Measurements from ENCODE around the gene CCNY. TPM values are rescaled to one million over a fixed set of nuclear protein-coding genes. Genes with fewer than 3 reads are reported as not detected.
"Not testable (repeated sequence)": the region's sequence is repeated elsewhere in the genome, so short reads cannot be mapped to it uniquely, and the experiment has no call there.

CCNY gene
- total and polyA plus RNA-seq, 8 donors = 5.8 to 99.6 (median 37.7) TPM

- peaks cover 0 to 10% (median 3%) of the 10 kb centered on the region in 4 donors for H3K4me1 ChIP-seq
- peak overlapping the region; percentile 23 to 71 (median 41) for H3K27ac ChIP-seq
- TF ChIP-seq CTCF (IDR thresholded peaks at IDR 0.05) (no peak), POLR2AphosphoS5 (IDR thresholded peaks at IDR 0.05) (peak in 1 of 3 donors; percentile 47)
- H3K36me3 ChIP-seq = no peaks in the 10 kb centered on the region
- no peak overlapping the region for H3K4me3 ChIP-seq
- 37 to 58% (median 44%) methylated on average over 10 of the region's 10 CpGs for WGBS, 5 donors
- no peaks in the 10 kb centered on the region for H3K27me3 ChIP-seq
- no peaks in the 10 kb centered on the region for H3K9me3 ChIP-seq
- intact Hi-C loops (cut with DNase I; ENCODE audit: low total_unique reads) = no loop called here
- peak in 1 of 2 donors; percentile 58 for DNase-seq
Observed at GRCh38 chr10:35307297-35307696, 29.0 kb upstream of the CCNY start.

DNA sequence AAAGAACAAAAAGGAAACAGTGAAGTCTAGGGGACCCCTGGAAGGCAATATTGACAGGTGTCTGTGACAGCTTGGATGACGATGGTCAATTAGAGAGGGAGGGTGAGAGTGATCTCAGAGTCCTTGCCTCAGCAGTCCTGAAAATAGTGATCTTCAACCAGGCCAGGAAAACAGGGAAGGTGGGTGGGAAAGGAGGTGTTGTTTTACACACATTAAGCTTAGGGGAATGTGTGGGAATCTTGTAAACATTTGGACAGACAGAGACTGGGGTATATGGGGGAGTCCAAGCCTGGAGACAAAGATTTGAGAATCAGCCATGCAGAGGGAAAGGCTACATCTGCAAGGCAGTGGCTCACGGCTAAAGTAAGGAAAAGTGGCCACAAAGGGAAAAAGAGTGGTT is 27.5 kb upstream of the CCNY start:
- no peaks in the 10 kb centered on the region for H3K9me3 ChIP-seq
- no peak overlapping the region for H3K4me3 ChIP-seq
- TF ChIP-seq EP300 (IDR thresholded peaks at IDR 0.05) (no peak), POLR2A (IDR thresholded peaks at IDR 0.05) (no peak), CTCF (IDR thresholded peaks at IDR 0.05) (no peak), POLR2AphosphoS5 (IDR thresholded peaks at IDR 0.05) (no peak)
- WGBS, 5 donors = 58 to 73% (median 63%) methylated on average over 2 of the region's 2 CpGs
- no peaks in the 10 kb centered on the region for H3K36me3 ChIP-seq
- peaks cover 0 to 10% (median 3%) of the 10 kb centered on the region in 4 donors for H3K4me1 ChIP-seq
- H3K27ac ChIP-seq = no peak overlapping the region
- H3K27me3 ChIP-seq = no peaks in the 10 kb centered on the region
- no peak for DNase-seq
- intact Hi-C loops (cut with DNase I; ENCODE audit: low total_unique reads) = no loop called here

GRCh38 chr10:35314142-35314541 is 22.2 kb upstream of the CCNY start:
- H3K27me3 ChIP-seq; H3K4me1 ChIP-seq; intact Hi-C loops (cut with DNase I; ENCODE audit: low total_unique reads); H3K9me3 ChIP-seq; DNase-seq; H3K4me3 ChIP-seq; H3K27ac ChIP-seq: not testable (repeated sequence)
- 83 to 89% (median 88%) methylated on average over 2 of the region's 2 CpGs for WGBS, 5 donors
- H3K36me3 ChIP-seq = peaks cover 0 to 33% (median 11%) of the 10 kb centered on the region in 4 donors

DNA sequence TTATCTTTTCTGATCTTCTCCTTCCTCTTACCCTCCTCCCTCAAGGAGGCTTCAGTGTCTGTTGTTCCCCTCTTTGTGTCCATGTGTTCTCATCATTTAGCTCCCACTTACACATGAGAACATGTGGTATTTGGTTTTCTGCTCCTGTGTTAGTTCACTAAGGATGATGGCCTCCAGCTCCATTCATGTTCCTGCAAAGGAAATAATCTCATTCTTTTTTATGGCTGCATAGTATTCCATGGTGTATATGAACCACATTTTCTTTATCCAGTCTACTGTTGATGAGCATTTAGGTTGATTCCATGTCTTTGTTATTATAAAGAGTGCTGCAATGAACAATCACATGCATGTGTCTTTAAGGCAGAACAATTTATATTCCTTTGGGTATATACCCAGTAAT is 21.1 kb upstream of the CCNY start:
- intact Hi-C loops (cut with DNase I; ENCODE audit: low total_unique reads) = not testable (repeated sequence)

GRCh38 chr10:35316218-35316967 is 19.9 kb upstream of the CCNY start:
- intact Hi-C loops (cut with DNase I; ENCODE audit: low total_unique reads) = no loop called here
- no peak for DNase-seq
- TF ChIP-seq POLR2A (IDR thresholded peaks at IDR 0.05) (no peak), EP300 (IDR thresholded peaks at IDR 0.05) (no peak), CTCF (IDR thresholded peaks at IDR 0.05) (no peak), POLR2AphosphoS5 (IDR thresholded peaks at IDR 0.05) (no peak)
- Histone ChIP-seq H3K9me3 (peaks cover 0 to 5% (median 0%) of the 10 kb centered on the region in 4 donors), H3K4me1 (peaks cover 0 to 5% (median 0%) of the 10 kb centered on the region in 4 donors), H3K27me3 (no peaks in the 10 kb centered on the region), H3K36me3 (peaks cover 0 to 33% (median 12%) of the 10 kb centered on the region in 4 donors), H3K4me3 (no peak overlapping the region), H3K27ac (no peak overlapping the region)
- WGBS, 5 donors = 66 to 90% (median 67%) methylated on average over 4 of the region's 4 CpGs

More for the DNA sequence above, 21.1 kb upstream of the CCNY start:
- H3K27me3 ChIP-seq, DNase-seq, H3K4me3 ChIP-seq, H3K27ac ChIP-seq, H3K9me3 ChIP-seq, H3K4me1 ChIP-seq: not testable (repeated sequence)
- H3K36me3 ChIP-seq = peaks cover 0 to 33% (median 11%) of the 10 kb centered on the region in 4 donors
